A549 (cell line): ENCODE results near the gene CDX1.

Experiments
- BHLHE40 ChIP-seq: IDR thresholded peaks from 2 replicates; pipeline ENCODE4 v1.6.1; 2012; ENCODE audit warnings: low read depth, low read length, inconsistent platforms
- CBX8 ChIP-seq: fragments of 200-600 bp; sonication (generic); IDR thresholded peaks from 2 replicates; pipeline ENCODE4 v1.6.1; 2016
- EP300 ChIP-seq, 2 experiments: fragments of >200 bp; sonication (Bioruptor Twin); formaldehyde crosslinking; IDR thresholded peaks; 2 replicates in 1 of 2; 3 replicates in 1 of 2; pipeline ENCODE4 v1.6.1; 2016 to 2017
- HEYL ChIP-seq: fragments of 250-450 bp; sonication (Bioruptor Pico); IDR thresholded peaks from 2 replicates; pipeline ENCODE4 v1.8.0; 2021; ENCODE audit warnings: mild to moderate bottlenecking, moderate library complexity
- MAFK ChIP-seq: fragments of 450-650 bp; IDR thresholded peaks from 2 replicates; pipeline ENCODE4 v1.6.1; 2014; ENCODE audit not compliant: partially characterized antibody
- MAX ChIP-seq: IDR thresholded peaks from 2 replicates; pipeline ENCODE4 v1.6.1; 2012
- NFE2L2 ChIP-seq: fragments of 150-350 bp; conservative IDR thresholded peaks from 2 replicates; pipeline ENCODE4 v1.6.1; 2014; ENCODE audit warnings: low read length
- POLR2A ChIP-seq: IDR thresholded peaks from 2 replicates; pipeline ENCODE4 v1.6.1; 2012; ENCODE audit warnings: mild to moderate bottlenecking, low read length
- RAD21 ChIP-seq, 2 experiments: fragments of >200 bp in 1 of 2; sonication (Bioruptor Twin) in 1 of 2; formaldehyde crosslinking in 1 of 2; IDR thresholded peaks in 1 of 2; conservative IDR thresholded peaks in 1 of 2; 2 replicates in 1 of 2; 3 replicates in 1 of 2; pipeline ENCODE4 v1.6.1; 2012 to 2018; ENCODE audit warnings: inconsistent platforms in 1 of 2
- RCOR1 ChIP-seq: fragments of 150-350 bp; IDR thresholded peaks from 2 replicates; pipeline ENCODE4 v1.6.1; 2014; ENCODE audit warnings: antibody characterized with exemption, low read length, low read depth
- SREBF2 ChIP-seq: fragments of 450-650 bp; IDR thresholded peaks from 2 replicates; pipeline ENCODE4 v1.6.1; 2014; ENCODE audit warnings: mild to moderate bottlenecking, moderate library complexity
- TF ChIP-seq, protein P1 (sequence below): fragments of >200 bp; sonication (Bioruptor Twin); formaldehyde crosslinking; IDR thresholded peaks from 3 replicates; pipeline ENCODE4 v1.5.1; 2016

- TF ChIP-seq, protein P1, sequence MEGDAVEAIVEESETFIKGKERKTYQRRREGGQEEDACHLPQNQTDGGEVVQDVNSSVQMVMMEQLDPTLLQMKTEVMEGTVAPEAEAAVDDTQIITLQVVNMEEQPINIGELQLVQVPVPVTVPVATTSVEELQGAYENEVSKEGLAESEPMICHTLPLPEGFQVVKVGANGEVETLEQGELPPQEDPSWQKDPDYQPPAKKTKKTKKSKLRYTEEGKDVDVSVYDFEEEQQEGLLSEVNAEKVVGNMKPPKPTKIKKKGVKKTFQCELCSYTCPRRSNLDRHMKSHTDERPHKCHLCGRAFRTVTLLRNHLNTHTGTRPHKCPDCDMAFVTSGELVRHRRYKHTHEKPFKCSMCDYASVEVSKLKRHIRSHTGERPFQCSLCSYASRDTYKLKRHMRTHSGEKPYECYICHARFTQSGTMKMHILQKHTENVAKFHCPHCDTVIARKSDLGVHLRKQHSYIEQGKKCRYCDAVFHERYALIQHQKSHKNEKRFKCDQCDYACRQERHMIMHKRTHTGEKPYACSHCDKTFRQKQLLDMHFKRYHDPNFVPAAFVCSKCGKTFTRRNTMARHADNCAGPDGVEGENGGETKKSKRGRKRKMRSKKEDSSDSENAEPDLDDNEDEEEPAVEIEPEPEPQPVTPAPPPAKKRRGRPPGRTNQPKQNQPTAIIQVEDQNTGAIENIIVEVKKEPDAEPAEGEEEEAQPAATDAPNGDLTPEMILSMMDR = no peak
- TF ChIP-seq BHLHE40 (no peak), RAD21 (conservative IDR thresholded peaks at IDR 0.05 in 1 of 2, IDR thresholded peaks at IDR 0.05 in 1 of 2) (no peak), POLR2A (no peak), HEYL (CRISPR knock-in tag) (no peak), CBX8 (no peak), SREBF2 (no peak), NFE2L2 (no peak), EP300 (IDR thresholded peaks at IDR 0.05) (no peak), MAFK (no peak), RCOR1 (no peak), MAX (no peak)
These were observed 5.6 kb downstream of the CDX1 start for GRCh38 chr5:150172145-150172544.
